Measurements from ENCODE around the gene HRCT1.

Gene HRCT1

GRCh38 chr9:35915681-35916294, 9.8 kb downstream of the HRCT1 start:
- Histone ChIP-seq H3K4me1 (ENCODE audit: control extremely low read depth in 1 of 4, control insufficient read depth in 4 of 4, insufficient read depth in 4 of 4, low read length in 3 of 4) (peaks cover 6 to 35% (median 29%) of the 10 kb centered on the region in 4 experiments), H3K36me3 (ENCODE audit: control insufficient read depth in 4 of 4, insufficient read depth in 4 of 4, low read length in 3 of 4) (no peaks in the 10 kb centered on the region), H3K4me3 (ENCODE audit: control insufficient read depth in 1 of 7, extremely low read depth in 1 of 7, insufficient read depth in 4 of 7, low read depth in 2 of 7, low read length in 6 of 7) (no peak overlapping the region), H3K27ac (ENCODE audit: insufficient read depth in 1 of 2, low read depth in 1 of 2, low read length in 2 of 2, poor library complexity in 1 of 2, severe bottlenecking in 2 of 2) (no peak overlapping the region), H3K27me3 (replicated peaks in 2 of 5; ENCODE audit: control insufficient read depth in 4 of 5, insufficient read depth in 5 of 5, low read length in 4 of 5) (no peaks in the 10 kb centered on the region), H3K9me3 (ENCODE audit: control extremely low read depth in 1 of 5, control insufficient read depth in 4 of 5, insufficient read depth in 2 of 5, low read depth in 1 of 5, low read length in 4 of 5) (no peaks in the 10 kb centered on the region)
- POLR2A ChIA-PET = no interaction called here
- no peak for DNase-seq
- CTCF ChIA-PET = no interaction called here
- 99% methylated on average over 16 of the region's 16 CpGs for WGBS (ENCODE audit: insufficient coverage)

- Histone ChIP-seq H3K27ac (ENCODE audit: insufficient read depth in 1 of 2, low read depth in 1 of 2, low read length in 2 of 2, poor library complexity in 1 of 2, severe bottlenecking in 2 of 2) (no peak overlapping the region), H3K4me1 (ENCODE audit: control extremely low read depth in 1 of 4, control insufficient read depth in 4 of 4, insufficient read depth in 4 of 4, low read length in 3 of 4) (peaks cover 6 to 28% (median 17%) of the 10 kb centered on the region in 4 experiments), H3K4me3 (ENCODE audit: control insufficient read depth in 1 of 7, extremely low read depth in 1 of 7, insufficient read depth in 4 of 7, low read depth in 2 of 7, low read length in 6 of 7) (no peak overlapping the region), H3K36me3 (ENCODE audit: control insufficient read depth in 4 of 4, insufficient read depth in 4 of 4, low read length in 3 of 4) (no peaks in the 10 kb centered on the region), H3K27me3 (replicated peaks in 2 of 5; ENCODE audit: control insufficient read depth in 4 of 5, insufficient read depth in 5 of 5, low read length in 4 of 5) (no peaks in the 10 kb centered on the region), H3K9me3 (ENCODE audit: control extremely low read depth in 1 of 5, control insufficient read depth in 4 of 5, insufficient read depth in 2 of 5, low read depth in 1 of 5, low read length in 4 of 5) (no peaks in the 10 kb centered on the region)
- POLR2A ChIA-PET = no interaction called here
- CTCF ChIA-PET = interaction anchor here (1.7 kb wide), 1 partner anchor 24 kb away, joined by 4 read pairs; no protein-coding TSS in a partner anchor
- DNase-seq = no peak
- 84% methylated on average over 3 of the region's 4 CpGs for WGBS (ENCODE audit: insufficient coverage)
Measured at GRCh38 chr9:35917261-35917660, 11.3 kb downstream of the HRCT1 start.

DNA sequence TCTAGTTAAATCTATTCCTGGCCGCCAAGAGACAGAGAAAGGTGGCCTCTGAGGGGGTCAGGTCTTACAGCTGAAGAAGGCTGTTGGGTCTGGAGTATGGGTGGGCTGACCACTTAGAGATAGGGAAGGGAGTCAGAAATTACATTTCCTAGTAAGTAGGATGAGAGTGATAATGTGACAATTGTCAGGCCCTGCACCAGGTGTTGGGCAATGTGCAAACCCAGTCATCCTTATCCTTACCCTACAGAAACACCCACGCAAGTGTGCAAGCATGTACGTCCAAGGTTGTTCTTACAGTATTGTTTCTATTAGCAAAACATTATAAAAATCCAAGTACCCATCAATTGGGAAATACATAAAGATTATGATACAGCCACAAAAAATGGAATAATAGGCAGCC, 12.8 kb downstream of the HRCT1 start:
- WGBS (ENCODE audit: insufficient coverage) = 100% methylated on average over 1 of the region's 3 CpGs
- Histone ChIP-seq H3K36me3 (ENCODE audit: control insufficient read depth in 4 of 4, insufficient read depth in 4 of 4, low read length in 3 of 4) (no peaks in the 10 kb centered on the region), H3K4me3 (ENCODE audit: control insufficient read depth in 1 of 7, extremely low read depth in 1 of 7, insufficient read depth in 4 of 7, low read depth in 2 of 7, low read length in 6 of 7) (no peak overlapping the region), H3K4me1 (ENCODE audit: control extremely low read depth in 1 of 4, control insufficient read depth in 4 of 4, insufficient read depth in 4 of 4, low read length in 3 of 4) (peaks cover 6 to 35% (median 24%) of the 10 kb centered on the region in 4 experiments), H3K9me3 (ENCODE audit: control extremely low read depth in 1 of 5, control insufficient read depth in 4 of 5, insufficient read depth in 2 of 5, low read depth in 1 of 5, low read length in 4 of 5) (no peaks in the 10 kb centered on the region), H3K27me3 (replicated peaks in 2 of 5; ENCODE audit: control insufficient read depth in 4 of 5, insufficient read depth in 5 of 5, low read length in 4 of 5) (no peaks in the 10 kb centered on the region), H3K27ac (ENCODE audit: insufficient read depth in 1 of 2, low read depth in 1 of 2, low read length in 2 of 2, poor library complexity in 1 of 2, severe bottlenecking in 2 of 2) (no peak overlapping the region)
- ChIA-PET CTCF (interaction anchor here (0.5 to 3.1 kb wide), 4 partner anchors 9 to 273 kb away, joined by 3 to 16 read pairs (median 6); no protein-coding TSS in a partner anchor), POLR2A (no interaction called here)
- DNase-seq = no peak

GRCh38 chr9:35919212-35920008, 13.4 kb downstream of the HRCT1 start:
- POLR2A ChIA-PET = no interaction called here
- Histone ChIP-seq H3K27me3 (replicated peaks in 2 of 5; ENCODE audit: control insufficient read depth in 4 of 5, insufficient read depth in 5 of 5, low read length in 4 of 5) (no peaks in the 10 kb centered on the region), H3K4me1 (ENCODE audit: control extremely low read depth in 1 of 4, control insufficient read depth in 4 of 4, insufficient read depth in 4 of 4, low read length in 3 of 4) (peaks cover 6 to 42% (median 28%) of the 10 kb centered on the region in 4 experiments), H3K27ac (ENCODE audit: insufficient read depth in 1 of 2, low read depth in 1 of 2, low read length in 2 of 2, poor library complexity in 1 of 2, severe bottlenecking in 2 of 2) (no peak overlapping the region), H3K9me3 (ENCODE audit: control extremely low read depth in 1 of 5, control insufficient read depth in 4 of 5, insufficient read depth in 2 of 5, low read depth in 1 of 5, low read length in 4 of 5) (no peaks in the 10 kb centered on the region), H3K36me3 (ENCODE audit: control insufficient read depth in 4 of 4, insufficient read depth in 4 of 4, low read length in 3 of 4) (no peaks in the 10 kb centered on the region), H3K4me3 (ENCODE audit: control insufficient read depth in 1 of 7, extremely low read depth in 1 of 7, insufficient read depth in 4 of 7, low read depth in 2 of 7, low read length in 6 of 7) (no peak overlapping the region)
- no peak for DNase-seq
- CTCF ChIA-PET = interaction anchor here (0.9 to 3.1 kb wide), 6 partner anchors 8 to 28 kb away, joined by 3 to 16 read pairs (median 4); no protein-coding TSS in a partner anchor
- WGBS (ENCODE audit: insufficient coverage) = no CpG with 5 or more reads among the region's 3 CpGs

- no peaks in the 10 kb centered on the region for H3K9me3 ChIP-seq (ENCODE audit: control extremely low read depth in 1 of 5, control insufficient read depth in 4 of 5, insufficient read depth in 2 of 5, low read depth in 1 of 5, low read length in 4 of 5)
- WGBS (ENCODE audit: insufficient coverage) = 100% methylated on average over 3 of the region's 4 CpGs
- ChIA-PET CTCF (interaction anchor here (0.9 to 3.1 kb wide), 6 partner anchors 9 to 27 kb away, joined by 3 to 16 read pairs (median 4); no protein-coding TSS in a partner anchor), POLR2A (interaction anchor here (0.6 kb wide), 1 partner anchor 1049 kb away, joined by 3 read pairs; no protein-coding TSS in a partner anchor)
- H3K36me3 ChIP-seq (ENCODE audit: control insufficient read depth in 4 of 4, insufficient read depth in 4 of 4, low read length in 3 of 4) = no peaks in the 10 kb centered on the region
- peak in 2 of 3 donors; percentile 78 to 88 for DNase-seq
- H3K27ac ChIP-seq (ENCODE audit: insufficient read depth in 1 of 2, low read depth in 1 of 2, low read length in 2 of 2, poor library complexity in 1 of 2, severe bottlenecking in 2 of 2) = no peak overlapping the region
- no peak overlapping the region for H3K4me3 ChIP-seq (ENCODE audit: control insufficient read depth in 1 of 7, extremely low read depth in 1 of 7, insufficient read depth in 4 of 7, low read depth in 2 of 7, low read length in 6 of 7)
- no peaks in the 10 kb centered on the region for H3K27me3 ChIP-seq (replicated peaks in 2 of 5; ENCODE audit: control insufficient read depth in 4 of 5, insufficient read depth in 5 of 5, low read length in 4 of 5)
- H3K4me1 ChIP-seq (ENCODE audit: control extremely low read depth in 1 of 4, control insufficient read depth in 4 of 4, insufficient read depth in 4 of 4, low read length in 3 of 4) = peaks cover 6 to 46% (median 32%) of the 10 kb centered on the region in 4 experiments
Measured at GRCh38 chr9:35920051-35920620, 14.1 kb downstream of the HRCT1 start.

- CTCF ChIA-PET = interaction anchor here (0.9 to 9.6 kb wide), 4 partner anchors 13 to 101 kb away, joined by 3 to 63 read pairs (median 8); no protein-coding TSS in a partner anchor
- WGBS (ENCODE audit: insufficient coverage) = no CpG with 5 or more reads among the region's 1 CpG
Measured at GRCh38 chr9:35923598-35923926, 17.6 kb downstream of the HRCT1 start.

More at GRCh38 chr9:35923598-35923926, 17.6 kb downstream of the HRCT1 start:
- no peak for DNase-seq
- no peaks in the 10 kb centered on the region for H3K9me3 ChIP-seq (ENCODE audit: control extremely low read depth in 1 of 5, control insufficient read depth in 4 of 5, insufficient read depth in 2 of 5, low read depth in 1 of 5, low read length in 4 of 5)
- peaks cover 6 to 45% (median 32%) of the 10 kb centered on the region in 4 experiments for H3K4me1 ChIP-seq (ENCODE audit: control extremely low read depth in 1 of 4, control insufficient read depth in 4 of 4, insufficient read depth in 4 of 4, low read length in 3 of 4)
- no peak overlapping the region for H3K4me3 ChIP-seq (ENCODE audit: control insufficient read depth in 1 of 7, extremely low read depth in 1 of 7, insufficient read depth in 4 of 7, low read depth in 2 of 7, low read length in 6 of 7)
- POLR2A ChIA-PET = no interaction called here
- H3K27ac ChIP-seq (ENCODE audit: insufficient read depth in 1 of 2, low read depth in 1 of 2, low read length in 2 of 2, poor library complexity in 1 of 2, severe bottlenecking in 2 of 2) = peak overlapping the region in 1 of 2 experiments; percentile 74
- H3K36me3 ChIP-seq (ENCODE audit: control insufficient read depth in 4 of 4, insufficient read depth in 4 of 4, low read length in 3 of 4) = no peaks in the 10 kb centered on the region
- H3K27me3 ChIP-seq (replicated peaks in 2 of 5; ENCODE audit: control insufficient read depth in 4 of 5, insufficient read depth in 5 of 5, low read length in 4 of 5) = no peaks in the 10 kb centered on the region

Data from common myeloid progenitor, CD34-positive (primary cell).